ENCODE data around the gene COPE.

- no peak for TF ChIP-seq POLR2A (IDR thresholded peaks at IDR 0.05; ENCODE audit: low read depth, low read length)
- no peak for TF ChIP-seq TAF1 (IDR thresholded peaks at IDR 0.05; ENCODE audit: borderline replicate concordance, low read depth, low read length)
These were observed 21.0 kb upstream of the COPE start for GRCh38 chr19:18939922-18940768.

Data from GM12892 (cell line).